ENCODE results near the gene OGN. TPM values are rescaled to one million over a fixed set of nuclear protein-coding genes. Genes with fewer than 3 reads are reported as not detected.

The OGN gene
- total RNA-seq, 1 donor from 2014 or later: 15.3 TPM

GRCh38 chr9:92426501-92427145 is 22.2 kb upstream of the OGN start:
- H3K4me3 ChIP-seq: no peak overlapping the region
- no peak for TF ChIP-seq CTCF (IDR thresholded peaks at IDR 0.05)
- intact Hi-C loops (cut with DNase I): no loop called here
- no peak overlapping the region for H3K27ac ChIP-seq
- DNase-seq (no peak), ATAC-seq (no peak)
- no peaks in the 10 kb centered on the region for H3K4me1 ChIP-seq
- H3K9me3 ChIP-seq: no peaks in the 10 kb centered on the region
- no peaks in the 10 kb centered on the region for H3K36me3 ChIP-seq
- H3K27me3 ChIP-seq (ENCODE audit: low read depth): no peaks in the 10 kb centered on the region

- no peaks in the 10 kb centered on the region for H3K36me3 ChIP-seq
- no peak overlapping the region for H3K4me3 ChIP-seq
- TF ChIP-seq CTCF (IDR thresholded peaks at IDR 0.05): no peak
- no peak for ATAC-seq
- intact Hi-C loops (cut with DNase I): no loop called here
- H3K9me3 ChIP-seq: no peaks in the 10 kb centered on the region
- peak overlapping the region; percentile 12 for H3K27ac ChIP-seq
- H3K27me3 ChIP-seq (ENCODE audit: low read depth): no peaks in the 10 kb centered on the region
- H3K4me1 ChIP-seq: no peaks in the 10 kb centered on the region
- DNase-seq: no peak
Observed at GRCh38 chr9:92425474-92425873, 21.1 kb upstream of the OGN start.

GRCh38 chr9:92424340-92424739 is 20.0 kb upstream of the OGN start, which contains the start of gene OMD:
OMD (minus strand) TSS chr9:92424471; CDS start chr9:92417558, 6,913 bp downstream.
- H3K9me3 ChIP-seq: no peaks in the 10 kb centered on the region
- TF ChIP-seq CTCF (IDR thresholded peaks at IDR 0.05): no peak
- peak within 1 kb of the TSS; percentile 32 for H3K4me3 ChIP-seq
- no peak within 1 kb of the TSS for H3K27ac ChIP-seq
- no peaks in the 10 kb centered on the region for H3K27me3 ChIP-seq (ENCODE audit: low read depth)
- intact Hi-C loops (cut with DNase I): no loop called here
- ATAC-seq (no peak), DNase-seq (no peak)
- no peaks in the 10 kb centered on the region for H3K4me1 ChIP-seq
- no peaks in the 10 kb centered on the region for H3K36me3 ChIP-seq

GRCh38 chr9:92423612-92424011 is 19.2 kb upstream of the OGN start:
- ATAC-seq (no peak), DNase-seq (no peak)
- intact Hi-C loops (cut with DNase I): no loop called here
- Histone ChIP-seq H3K27me3 (ENCODE audit: low read depth) (no peaks in the 10 kb centered on the region), H3K27ac (no peak overlapping the region), H3K4me1 (no peaks in the 10 kb centered on the region), H3K36me3 (no peaks in the 10 kb centered on the region), H3K4me3 (peak overlapping the region; percentile 32), H3K9me3 (no peaks in the 10 kb centered on the region)
- no peak for TF ChIP-seq CTCF (IDR thresholded peaks at IDR 0.05)

- H3K36me3 ChIP-seq: no peaks in the 10 kb centered on the region
- no peaks in the 10 kb centered on the region for H3K9me3 ChIP-seq
- H3K4me1 ChIP-seq: no peaks in the 10 kb centered on the region
- no peak for ATAC-seq
- no peak for TF ChIP-seq CTCF (IDR thresholded peaks at IDR 0.05)
- DNase-seq: no peak
- H3K27ac ChIP-seq: no peak overlapping the region
- intact Hi-C loops (cut with DNase I): no loop called here
- no peaks in the 10 kb centered on the region for H3K27me3 ChIP-seq (ENCODE audit: low read depth)
- peak overlapping the region; percentile 32 for H3K4me3 ChIP-seq
Observed at GRCh38 chr9:92422611-92423338, 18.4 kb upstream of the OGN start.
